ENCODE data around the gene NUP214.
A peak's percentile ranks its signal among the peaks of the same experiment; 100 is the strongest.

The NUP214 gene

GRCh38 chr9:131165523-131165922, 40.1 kb downstream of the NUP214 start:
- DNase-seq (ENCODE audit: insufficient read length, low spot score) (no peak), FAIRE-seq (no peak)
- no peak for TF ChIP-seq POLR2AphosphoS5 (IDR thresholded peaks at IDR 0.05; ENCODE audit: low read depth, low read length)
- no peak for TF ChIP-seq SPI1 (IDR thresholded peaks at IDR 0.05; ENCODE audit: low read depth, low read length)
- no peak for TF ChIP-seq PAX5 (IDR thresholded peaks at IDR 0.05; ENCODE audit: insufficient read depth, low read length, severe bottlenecking)
- TF ChIP-seq TAF1 (IDR thresholded peaks at IDR 0.05; ENCODE audit: low read depth, low read length) = no peak
- TF ChIP-seq POLR2A (IDR thresholded peaks at IDR 0.05; ENCODE audit: low read depth, low read length) = no peak
- no peak for TF ChIP-seq POU2F2 (IDR thresholded peaks at IDR 0.05; ENCODE audit: low read depth, low read length)

GRCh38 chr9:131167146-131167692, 41.8 kb downstream of the NUP214 start:
- FAIRE-seq (no peak), DNase-seq (ENCODE audit: insufficient read length, low spot score) (no peak)
- TF ChIP-seq SPI1 (IDR thresholded peaks at IDR 0.05; ENCODE audit: low read depth, low read length) (no peak), POU2F2 (IDR thresholded peaks at IDR 0.05; ENCODE audit: low read depth, low read length) (no peak), POLR2AphosphoS5 (IDR thresholded peaks at IDR 0.05; ENCODE audit: low read depth, low read length) (no peak), POLR2A (IDR thresholded peaks at IDR 0.05; ENCODE audit: low read depth, low read length) (no peak), TAF1 (IDR thresholded peaks at IDR 0.05; ENCODE audit: low read depth, low read length) (no peak), PAX5 (IDR thresholded peaks at IDR 0.05; ENCODE audit: insufficient read depth, low read length, severe bottlenecking) (no peak)

- no peak for FAIRE-seq
- DNase-seq (ENCODE audit: insufficient read length, low spot score) = no peak
- TF ChIP-seq POLR2AphosphoS5 (IDR thresholded peaks at IDR 0.05; ENCODE audit: low read depth, low read length) (no peak), TAF1 (IDR thresholded peaks at IDR 0.05; ENCODE audit: low read depth, low read length) (no peak), POU2F2 (IDR thresholded peaks at IDR 0.05; ENCODE audit: low read depth, low read length) (no peak), PAX5 (IDR thresholded peaks at IDR 0.05; ENCODE audit: insufficient read depth, low read length, severe bottlenecking) (no peak), SPI1 (IDR thresholded peaks at IDR 0.05; ENCODE audit: low read depth, low read length) (no peak), POLR2A (IDR thresholded peaks at IDR 0.05; ENCODE audit: low read depth, low read length) (no peak)
Observed at GRCh38 chr9:131167936-131168335, 42.5 kb downstream of the NUP214 start.

GRCh38 chr9:131169563-131170240, 44.3 kb downstream of the NUP214 start:
- no peak for DNase-seq (ENCODE audit: insufficient read length, low spot score)
- TF ChIP-seq POLR2AphosphoS5 (IDR thresholded peaks at IDR 0.05; ENCODE audit: low read depth, low read length) = no peak
- TF ChIP-seq POLR2A (IDR thresholded peaks at IDR 0.05; ENCODE audit: low read depth, low read length) = no peak
- TF ChIP-seq POU2F2 (IDR thresholded peaks at IDR 0.05; ENCODE audit: low read depth, low read length) = no peak
- TF ChIP-seq SPI1 (IDR thresholded peaks at IDR 0.05; ENCODE audit: low read depth, low read length) = no peak
- no peak for TF ChIP-seq PAX5 (IDR thresholded peaks at IDR 0.05; ENCODE audit: insufficient read depth, low read length, severe bottlenecking)
- no peak for TF ChIP-seq TAF1 (IDR thresholded peaks at IDR 0.05; ENCODE audit: low read depth, low read length)
- FAIRE-seq = no peak

GRCh38 chr9:131173995-131174394, 48.6 kb downstream of the NUP214 start:
- DNase-seq (ENCODE audit: insufficient read length, low spot score) (no peak), FAIRE-seq (no peak)
- TF ChIP-seq POLR2A (IDR thresholded peaks at IDR 0.05; ENCODE audit: low read depth, low read length) (no peak), TAF1 (IDR thresholded peaks at IDR 0.05; ENCODE audit: low read depth, low read length) (no peak), PAX5 (IDR thresholded peaks at IDR 0.05; ENCODE audit: insufficient read depth, low read length, severe bottlenecking) (no peak), POU2F2 (IDR thresholded peaks at IDR 0.05; ENCODE audit: low read depth, low read length) (no peak), POLR2AphosphoS5 (IDR thresholded peaks at IDR 0.05; ENCODE audit: low read depth, low read length) (no peak), SPI1 (IDR thresholded peaks at IDR 0.05; ENCODE audit: low read depth, low read length) (no peak)

GRCh38 chr9:131174681-131175239, 49.4 kb downstream of the NUP214 start:
- TF ChIP-seq POLR2AphosphoS5 (IDR thresholded peaks at IDR 0.05; ENCODE audit: low read depth, low read length) (no peak), POU2F2 (IDR thresholded peaks at IDR 0.05; ENCODE audit: low read depth, low read length) (0 out of 2 replicates have a peak, but pooled peaks have one; percentile 37)
- FAIRE-seq = peak; percentile 9
- no peak for DNase-seq (ENCODE audit: insufficient read length, low spot score)

- no peak for FAIRE-seq
- no peak for TF ChIP-seq POLR2A (IDR thresholded peaks at IDR 0.05; ENCODE audit: low read depth, low read length)
- no peak for TF ChIP-seq PAX5 (IDR thresholded peaks at IDR 0.05; ENCODE audit: insufficient read depth, low read length, severe bottlenecking)
- TF ChIP-seq POU2F2 (IDR thresholded peaks at IDR 0.05; ENCODE audit: low read depth, low read length) = no peak
- no peak for TF ChIP-seq TAF1 (IDR thresholded peaks at IDR 0.05; ENCODE audit: low read depth, low read length)
- no peak for TF ChIP-seq SPI1 (IDR thresholded peaks at IDR 0.05; ENCODE audit: low read depth, low read length)
- no peak for TF ChIP-seq POLR2AphosphoS5 (IDR thresholded peaks at IDR 0.05; ENCODE audit: low read depth, low read length)
- no peak for DNase-seq (ENCODE audit: insufficient read length, low spot score)
Observed at GRCh38 chr9:131177898-131178297, 52.5 kb downstream of the NUP214 start.

GRCh38 chr9:131178382-131178781, 53.0 kb downstream of the NUP214 start:
- DNase-seq (ENCODE audit: insufficient read length, low spot score) (peak; percentile 44), FAIRE-seq (peak; percentile 98)
- TF ChIP-seq TAF1 (IDR thresholded peaks at IDR 0.05; ENCODE audit: low read depth, low read length) (no peak), SPI1 (IDR thresholded peaks at IDR 0.05; ENCODE audit: low read depth, low read length) (no peak), POLR2AphosphoS5 (IDR thresholded peaks at IDR 0.05; ENCODE audit: low read depth, low read length) (no peak), PAX5 (IDR thresholded peaks at IDR 0.05; ENCODE audit: insufficient read depth, low read length, severe bottlenecking) (no peak), POU2F2 (IDR thresholded peaks at IDR 0.05; ENCODE audit: low read depth, low read length) (no peak), POLR2A (IDR thresholded peaks at IDR 0.05; ENCODE audit: low read depth, low read length) (no peak)

GRCh38 chr9:131178926-131179325, 53.5 kb downstream of the NUP214 start:
- TF ChIP-seq POLR2A (IDR thresholded peaks at IDR 0.05; ENCODE audit: low read depth, low read length) = no peak
- TF ChIP-seq SPI1 (IDR thresholded peaks at IDR 0.05; ENCODE audit: low read depth, low read length) = no peak
- no peak for TF ChIP-seq POU2F2 (IDR thresholded peaks at IDR 0.05; ENCODE audit: low read depth, low read length)
- no peak for TF ChIP-seq PAX5 (IDR thresholded peaks at IDR 0.05; ENCODE audit: insufficient read depth, low read length, severe bottlenecking)
- TF ChIP-seq POLR2AphosphoS5 (IDR thresholded peaks at IDR 0.05; ENCODE audit: low read depth, low read length) = no peak
- no peak for TF ChIP-seq TAF1 (IDR thresholded peaks at IDR 0.05; ENCODE audit: low read depth, low read length)
- FAIRE-seq = no peak
- no peak for DNase-seq (ENCODE audit: insufficient read length, low spot score)
